Nephron (organoid): ENCODE results near the gene TRIM10.

ENCODE experiments used
- H3K27ac Mint-ChIP-seq, 3 experiments: 2 replicates each; pipeline ENCODE4 v1.8.0; 2020; ENCODE audit warnings: mixed read lengths in 3 of 3, mild to moderate bottlenecking in 2 of 3, moderate library complexity in 1 of 3
- H3K27me3 Mint-ChIP-seq: 2 replicates; pipeline ENCODE4 v1.8.0; 2021; ENCODE audit warnings: low read depth, mild to moderate bottlenecking, moderate library complexity, mixed read lengths
- H3K36me3 Mint-ChIP-seq: 2 replicates; pipeline ENCODE4 v1.8.0; 2020; ENCODE audit warnings: low read depth, mixed read lengths
- H3K4me1 Mint-ChIP-seq: 2 replicates; pipeline ENCODE4 v1.8.0; 2020; ENCODE audit warnings: mixed read lengths
- H3K4me3 Mint-ChIP-seq, 3 experiments: 2 replicates each; pipeline ENCODE4 v1.8.0; 2020; ENCODE audit warnings: mild to moderate bottlenecking in 3 of 3, mixed read lengths in 3 of 3, moderate library complexity in 2 of 3
- H3K9me3 Mint-ChIP-seq: 2 replicates; pipeline ENCODE4 v1.8.0; 2020; ENCODE audit warnings: mixed read lengths
- CTCF ChIP-seq, 3 experiments: fragments of 200-600 bp; sonication (generic); IDR thresholded peaks; one replicate each; pipeline ENCODE4 v1.5.0; 2021; ENCODE audit warnings: antibody characterized with exemption in 3 of 3; ENCODE audit not compliant: unreplicated experiment in 3 of 3

Gene TRIM10

GRCh38 chr6:30202366-30202765 lies 41.4 kb upstream of the TRIM10 start:
- Mint-ChIP-seq H3K4me3 (no peak overlapping the region), H3K4me1 (peaks cover 7% of the 10 kb centered on the region), H3K27me3 (no peaks in the 10 kb centered on the region), H3K27ac (no peak overlapping the region), H3K36me3 (peaks cover 24% of the 10 kb centered on the region), H3K9me3 (no peaks in the 10 kb centered on the region)
- TF ChIP-seq CTCF (IDR thresholded peaks at IDR 0.05; ENCODE audit: unreplicated experiment in 3 of 3): no peak

- no peak overlapping the region for H3K4me3 Mint-ChIP-seq
- no peak overlapping the region for H3K27ac Mint-ChIP-seq
- H3K27me3 Mint-ChIP-seq: no peaks in the 10 kb centered on the region
- no peak for TF ChIP-seq CTCF (IDR thresholded peaks at IDR 0.05; ENCODE audit: unreplicated experiment in 3 of 3)
- no peaks in the 10 kb centered on the region for H3K9me3 Mint-ChIP-seq
- H3K4me1 Mint-ChIP-seq: no peaks in the 10 kb centered on the region
- peaks cover 35% of the 10 kb centered on the region for H3K36me3 Mint-ChIP-seq
Measured at GRCh38 chr6:30200551-30201281, 39.7 kb upstream of the TRIM10 start.

GRCh38 chr6:30198166-30199084 lies 37.4 kb upstream of the TRIM10 start:
- no peak overlapping the region for H3K27ac Mint-ChIP-seq
- no peaks in the 10 kb centered on the region for H3K27me3 Mint-ChIP-seq
- peaks cover 48% of the 10 kb centered on the region for H3K36me3 Mint-ChIP-seq
- no peak for TF ChIP-seq CTCF (IDR thresholded peaks at IDR 0.05; ENCODE audit: unreplicated experiment in 3 of 3)
- H3K4me3 Mint-ChIP-seq: no peak overlapping the region
- H3K9me3 Mint-ChIP-seq: no peaks in the 10 kb centered on the region
- no peaks in the 10 kb centered on the region for H3K4me1 Mint-ChIP-seq

GRCh38 chr6:30196376-30196775 lies 35.4 kb upstream of the TRIM10 start:
- Mint-ChIP-seq H3K9me3 (no peaks in the 10 kb centered on the region), H3K36me3 (peaks cover 53% of the 10 kb centered on the region), H3K27me3 (no peaks in the 10 kb centered on the region), H3K4me3 (no peak overlapping the region), H3K4me1 (no peaks in the 10 kb centered on the region), H3K27ac (no peak overlapping the region)
- no peak for TF ChIP-seq CTCF (IDR thresholded peaks at IDR 0.05; ENCODE audit: unreplicated experiment in 3 of 3)

- Mint-ChIP-seq H3K9me3 (no peaks in the 10 kb centered on the region), H3K4me3 (no peak overlapping the region), H3K36me3 (peaks cover 56% of the 10 kb centered on the region), H3K27ac (no peak overlapping the region), H3K27me3 (no peaks in the 10 kb centered on the region), H3K4me1 (no peaks in the 10 kb centered on the region)
- no peak for TF ChIP-seq CTCF (IDR thresholded peaks at IDR 0.05; ENCODE audit: unreplicated experiment in 3 of 3)
Measured at GRCh38 chr6:30195951-30196350, 34.9 kb upstream of the TRIM10 start.
